NCI-H2196 (cell line): ENCODE results near the gene RSPRY1.

Experiments
- DNase-seq: peaks from one replicate; lab custom pipeline; 2025; ENCODE audit not compliant: unreplicated experiment; lab: John Stamatoyannopoulos, UW

RSPRY1 gene

GRCh38 chr16:57289391-57290257 lies 103.5 kb downstream of the RSPRY1 start:
- no peak for DNase-seq
